Mesendoderm (in vitro differentiated cells): ENCODE results near the gene NKIRAS2.

Source experiments
- DNase-seq: peaks from one replicate; pipeline ENCODE4 v3.0.0; 2013
- H2AK5ac ChIP-seq: 2 replicates; pipeline ENCODE4 v1.6.1; 2013; ENCODE audit warnings: low read length, inconsistent platforms
- H2BK120ac ChIP-seq: 2 replicates; pipeline ENCODE4 v1.6.1; 2013; ENCODE audit warnings: low read depth, mild to moderate bottlenecking, low read length, moderate library complexity, mixed read lengths
- H2BK15ac ChIP-seq: replicated peaks from 2 replicates; pipeline ENCODE4 v1.6.1; 2013; ENCODE audit warnings: low read depth, mild to moderate bottlenecking, moderate library complexity
- H2BK5ac ChIP-seq: 2 replicates; pipeline ENCODE4 v1.6.1; 2013; ENCODE audit warnings: low read length, inconsistent platforms
- H3K18ac ChIP-seq: 2 replicates; pipeline ENCODE4 v1.6.1; 2013; ENCODE audit warnings: mild to moderate bottlenecking, low read length, mixed read lengths
- H3K23ac ChIP-seq: one replicate; pipeline ENCODE4 v1.6.1; 2013; ENCODE audit warnings: low read length
- H3K27ac ChIP-seq: 2 replicates; pipeline ENCODE4 v1.5.1; 2013; ENCODE audit warnings: low read depth, mild to moderate bottlenecking, inconsistent platforms, low read length, moderate library complexity
- H3K27me3 ChIP-seq: 2 replicates; pipeline ENCODE4 v1.6.1; 2013; ENCODE audit warnings: low read length, control low read depth, mild to moderate bottlenecking, inconsistent platforms; ENCODE audit not compliant: insufficient read depth, poor library complexity
- H3K36me3 ChIP-seq: 2 replicates; pipeline ENCODE4 v1.6.1; 2013; ENCODE audit warnings: low read length, inconsistent platforms; ENCODE audit not compliant: control insufficient read depth, insufficient read depth
- H3K4ac ChIP-seq: one replicate; pipeline ENCODE4 v1.6.1; 2013; ENCODE audit warnings: low read depth, mild to moderate bottlenecking, low read length, moderate library complexity
- H3K4me1 ChIP-seq: 2 replicates; pipeline ENCODE4 v1.6.1; 2013; ENCODE audit warnings: low read depth, low read length, inconsistent platforms; ENCODE audit not compliant: control insufficient read depth
- H3K4me2 ChIP-seq: 2 replicates; pipeline ENCODE4 v1.6.1; 2013; ENCODE audit warnings: low read length
- H3K4me3 ChIP-seq: 2 replicates; pipeline ENCODE4 v1.5.1; 2013; ENCODE audit warnings: mild to moderate bottlenecking, low read length
- H3K56ac ChIP-seq: one replicate; pipeline ENCODE4 v1.6.1; 2013; ENCODE audit warnings: low read length
- H3K79me1 ChIP-seq: 2 replicates; pipeline ENCODE4 v1.6.1; 2013; ENCODE audit warnings: low read length, inconsistent platforms
- H3K79me2 ChIP-seq: 2 replicates; pipeline ENCODE4 v1.6.1; 2013; ENCODE audit warnings: mild to moderate bottlenecking, low read length; ENCODE audit not compliant: control insufficient read depth, insufficient read depth
- H3K9ac ChIP-seq: 2 replicates; pipeline ENCODE4 v1.6.1; 2013; ENCODE audit warnings: low read length, inconsistent platforms
- H4K5ac ChIP-seq: one replicate; pipeline ENCODE4 v1.6.1; 2013; ENCODE audit warnings: low read length
- H4K8ac ChIP-seq: one replicate; pipeline ENCODE4 v1.6.1; 2013; ENCODE audit warnings: low read depth, mild to moderate bottlenecking, control low read depth, low read length, moderate library complexity
- WGBS: extraction: QIAGEN DNeasy Blood & Tissue Kit; methylation state at CpG from one replicate; pipeline ENCODE4 v1.1.7; 2013; ENCODE audit warnings: low lambda C conversion rate, missing lambda C conversion rate; ENCODE audit not compliant: insufficient coverage; ENCODE audit errors: extremely low coverage; 5-methylcytosine and 5-hydroxymethylcytosine counted together

NKIRAS2 gene

DNA sequence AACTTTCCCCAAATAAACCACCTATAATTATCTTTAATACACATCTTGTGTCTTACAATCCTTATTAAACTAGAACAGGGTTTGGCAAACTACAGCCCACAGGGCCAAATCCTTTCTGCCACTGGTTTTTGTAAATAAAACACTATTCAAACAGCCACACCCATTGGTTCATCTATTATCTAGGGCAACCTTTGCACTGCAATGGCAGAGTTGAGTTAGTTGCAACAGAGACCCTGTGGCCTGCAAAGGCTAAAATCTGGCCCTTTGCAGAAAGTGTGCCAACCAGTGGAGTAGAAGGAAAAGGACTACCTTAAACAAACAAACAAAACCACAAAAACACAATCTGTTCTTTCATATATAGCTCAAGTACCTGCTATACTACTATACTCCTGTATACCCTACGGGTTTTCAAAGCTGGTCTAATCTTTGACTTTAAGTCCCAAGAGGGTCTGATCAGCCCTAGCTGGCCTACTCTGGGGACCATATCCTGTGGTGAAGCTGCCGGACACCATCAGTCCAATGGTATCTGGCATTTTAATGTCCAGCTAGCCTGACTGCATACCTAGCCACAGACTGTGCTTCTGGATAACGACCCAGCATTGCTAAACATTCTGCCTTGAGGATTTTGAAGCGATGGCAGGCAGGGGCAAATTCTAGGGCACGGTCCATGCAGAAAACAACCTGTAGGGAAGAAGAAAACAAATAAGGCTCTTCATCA lies 30.0 kb upstream of the NKIRAS2 start:
- H3K4me2 ChIP-seq: no peak overlapping the region
- no peak overlapping the region for H2BK120ac ChIP-seq
- H3K36me3 ChIP-seq: peaks cover 23% of the 10 kb centered on the region
- no peak overlapping the region for H3K4ac ChIP-seq
- no peak overlapping the region for H2BK5ac ChIP-seq
- H3K27ac ChIP-seq: no peak overlapping the region
- H4K8ac ChIP-seq: no peak overlapping the region
- H3K56ac ChIP-seq: no peak overlapping the region
- no peak overlapping the region for H2BK15ac ChIP-seq
- H3K23ac ChIP-seq: no peak overlapping the region
- H3K9ac ChIP-seq: no peak overlapping the region
- H3K4me3 ChIP-seq: no peak overlapping the region
- DNase-seq: no peak
- WGBS: no CpG with 5 or more reads among the region's 5 CpGs
- no peaks in the 10 kb centered on the region for H3K4me1 ChIP-seq
- no peaks in the 10 kb centered on the region for H3K79me1 ChIP-seq
- H3K79me2 ChIP-seq: no peaks in the 10 kb centered on the region
- H2AK5ac ChIP-seq: no peak overlapping the region
- no peak overlapping the region for H3K18ac ChIP-seq
- no peaks in the 10 kb centered on the region for H3K27me3 ChIP-seq
- H4K5ac ChIP-seq: no peak overlapping the region

DNA sequence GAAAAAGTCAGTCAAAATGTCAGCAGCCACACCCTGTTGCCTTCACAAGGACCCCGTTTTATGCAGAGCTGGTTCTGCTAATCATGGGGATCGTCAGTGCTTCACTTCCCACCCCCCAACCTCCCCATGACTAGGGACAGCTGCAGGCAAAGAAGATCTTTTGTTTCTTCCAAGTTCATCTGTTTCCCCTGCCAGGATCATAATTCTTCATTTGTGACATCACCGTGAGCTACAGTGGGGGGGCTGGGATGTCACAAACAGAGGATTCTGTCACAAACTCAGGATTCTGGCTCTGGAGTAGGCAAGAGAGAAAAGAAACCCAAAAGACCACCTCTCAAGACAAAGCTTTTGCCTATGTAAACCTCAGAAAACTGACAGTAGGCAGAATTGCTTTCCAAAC lies 27.3 kb upstream of the NKIRAS2 start:
- Histone ChIP-seq H3K9ac (no peak overlapping the region), H3K36me3 (peaks cover 29% of the 10 kb centered on the region), H3K18ac (no peak overlapping the region), H3K4ac (no peak overlapping the region), H3K4me1 (no peaks in the 10 kb centered on the region), H2BK15ac (no peak overlapping the region), H3K27ac (no peak overlapping the region), H2BK5ac (no peak overlapping the region), H2AK5ac (no peak overlapping the region), H3K27me3 (no peaks in the 10 kb centered on the region), H3K4me3 (no peak overlapping the region), H3K56ac (no peak overlapping the region), H4K8ac (no peak overlapping the region), H3K23ac (no peak overlapping the region), H2BK120ac (no peak overlapping the region), H3K79me1 (no peaks in the 10 kb centered on the region), H3K4me2 (no peak overlapping the region), H4K5ac (no peak overlapping the region), H3K79me2 (no peaks in the 10 kb centered on the region)
- DNase-seq: no peak
- no CpG with 5 or more reads among the region's 3 CpGs for WGBS

DNA sequence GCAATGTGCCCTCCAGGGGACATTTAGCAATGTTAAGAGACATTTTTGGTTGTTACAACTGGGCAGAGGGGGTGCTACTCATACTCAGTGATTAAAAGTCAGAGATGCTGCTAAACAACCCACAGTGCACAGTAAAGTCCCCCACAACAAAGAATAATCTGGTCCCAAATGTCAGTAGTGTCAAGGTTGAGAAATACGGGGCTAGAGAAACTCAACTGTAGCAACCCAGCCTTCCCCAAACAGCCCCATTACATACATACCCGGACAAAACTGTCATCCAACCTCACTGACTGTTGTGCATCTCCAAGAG lies 23.1 kb upstream of the NKIRAS2 start:
- Histone ChIP-seq H3K79me1 (peaks cover 6% of the 10 kb centered on the region), H3K36me3 (peaks cover 16% of the 10 kb centered on the region), H3K18ac (no peak overlapping the region), H3K56ac (no peak overlapping the region), H3K79me2 (peaks cover 5% of the 10 kb centered on the region), H3K4ac (no peak overlapping the region), H2BK120ac (no peak overlapping the region), H4K8ac (no peak overlapping the region), H3K27me3 (no peaks in the 10 kb centered on the region), H2AK5ac (no peak overlapping the region), H2BK15ac (no peak overlapping the region), H4K5ac (no peak overlapping the region), H2BK5ac (no peak overlapping the region), H3K23ac (no peak overlapping the region), H3K4me3 (no peak overlapping the region), H3K4me1 (no peaks in the 10 kb centered on the region), H3K27ac (no peak overlapping the region), H3K9ac (no peak overlapping the region), H3K4me2 (no peak overlapping the region)
- DNase-seq: no peak
- WGBS: no CpG with 5 or more reads among the region's 2 CpGs

DNA sequence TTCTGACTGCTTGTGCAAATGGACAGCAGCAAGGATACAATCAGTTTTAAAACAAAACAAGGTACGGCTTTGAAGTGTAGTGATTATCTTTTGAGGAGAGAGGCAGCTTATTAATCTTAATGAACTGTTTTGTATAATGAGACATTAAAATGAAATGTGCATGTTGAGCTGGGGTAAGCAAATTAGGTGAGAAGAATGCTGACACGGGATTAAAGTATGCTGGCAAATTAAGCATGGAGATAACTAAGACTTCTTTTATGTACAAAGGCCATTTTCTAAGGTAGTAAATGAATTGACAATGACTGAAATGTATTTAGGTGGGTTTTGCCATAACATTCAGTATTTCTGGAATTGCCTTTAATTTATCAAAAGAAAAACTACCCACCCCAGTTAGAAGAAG lies 21.4 kb upstream of the NKIRAS2 start:
- no peak for DNase-seq
- H3K23ac ChIP-seq: no peak overlapping the region
- H4K5ac ChIP-seq: no peak overlapping the region
- H3K56ac ChIP-seq: no peak overlapping the region
- no peak overlapping the region for H3K4me3 ChIP-seq
- H3K4ac ChIP-seq: no peak overlapping the region
- no peak overlapping the region for H2AK5ac ChIP-seq
- H3K9ac ChIP-seq: no peak overlapping the region
- no peaks in the 10 kb centered on the region for H3K27me3 ChIP-seq
- H4K8ac ChIP-seq: no peak overlapping the region
- no peak overlapping the region for H3K27ac ChIP-seq
- no peak overlapping the region for H2BK15ac ChIP-seq
- H3K18ac ChIP-seq: no peak overlapping the region
- H2BK120ac ChIP-seq: no peak overlapping the region
- peaks cover 17% of the 10 kb centered on the region for H3K79me1 ChIP-seq
- no peaks in the 10 kb centered on the region for H3K4me1 ChIP-seq
- no peak overlapping the region for H2BK5ac ChIP-seq
- WGBS: no CpG with 5 or more reads among the region's 2 CpGs
- H3K79me2 ChIP-seq: peaks cover 21% of the 10 kb centered on the region
- no peak overlapping the region for H3K4me2 ChIP-seq
- H3K36me3 ChIP-seq: peaks cover 13% of the 10 kb centered on the region

DNA sequence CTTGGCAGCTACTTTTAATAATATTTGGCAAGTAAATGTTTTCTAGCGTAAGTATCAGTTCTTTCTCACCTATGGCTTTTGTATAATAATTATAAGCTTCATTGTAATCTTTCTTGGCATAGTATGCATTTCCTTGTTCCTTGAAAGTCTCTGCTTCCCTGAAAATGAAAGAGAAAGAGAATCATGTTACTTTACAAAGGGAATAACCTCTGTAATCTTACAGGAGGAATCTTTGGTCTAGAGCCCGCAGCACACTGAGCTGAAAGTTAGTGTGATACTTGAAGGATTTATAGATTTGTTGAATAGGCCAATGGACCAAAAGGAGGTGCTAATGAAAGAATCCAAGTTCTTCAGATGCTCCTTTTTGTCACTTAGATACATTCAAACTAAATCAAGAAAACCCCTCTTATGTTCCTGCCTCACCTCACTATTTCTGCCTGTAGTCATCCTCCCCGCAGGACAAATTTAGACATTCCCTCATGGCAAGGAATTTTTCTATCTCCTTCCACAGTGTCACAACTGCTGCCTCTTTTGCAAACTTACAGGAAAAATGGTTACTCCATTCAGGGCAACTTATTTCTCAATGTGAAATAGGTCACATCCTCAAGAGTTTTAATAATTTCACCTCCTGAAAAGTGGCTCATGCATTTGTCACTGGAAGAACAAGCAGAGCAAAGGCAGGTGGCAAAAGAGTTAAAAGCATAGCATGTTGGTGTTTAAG lies 19.3 kb upstream of the NKIRAS2 start:
- H4K8ac ChIP-seq: no peak overlapping the region
- H3K36me3 ChIP-seq: peaks cover 10% of the 10 kb centered on the region
- no peak overlapping the region for H3K18ac ChIP-seq
- H3K4me3 ChIP-seq: no peak overlapping the region
- H3K27me3 ChIP-seq: no peaks in the 10 kb centered on the region
- DNase-seq: no peak
- H3K4me2 ChIP-seq: no peak overlapping the region
- peaks cover 38% of the 10 kb centered on the region for H3K79me2 ChIP-seq
- no peak overlapping the region for H3K4ac ChIP-seq
- no peaks in the 10 kb centered on the region for H3K4me1 ChIP-seq
- no peak overlapping the region for H2BK15ac ChIP-seq
- H3K56ac ChIP-seq: no peak overlapping the region
- no CpG with 5 or more reads among the region's 3 CpGs for WGBS
- H2BK5ac ChIP-seq: no peak overlapping the region
- peaks cover 23% of the 10 kb centered on the region for H3K79me1 ChIP-seq
- H2AK5ac ChIP-seq: no peak overlapping the region
- H2BK120ac ChIP-seq: no peak overlapping the region
- H3K23ac ChIP-seq: no peak overlapping the region
- H3K27ac ChIP-seq: no peak overlapping the region
- no peak overlapping the region for H4K5ac ChIP-seq
- no peak overlapping the region for H3K9ac ChIP-seq

DNA sequence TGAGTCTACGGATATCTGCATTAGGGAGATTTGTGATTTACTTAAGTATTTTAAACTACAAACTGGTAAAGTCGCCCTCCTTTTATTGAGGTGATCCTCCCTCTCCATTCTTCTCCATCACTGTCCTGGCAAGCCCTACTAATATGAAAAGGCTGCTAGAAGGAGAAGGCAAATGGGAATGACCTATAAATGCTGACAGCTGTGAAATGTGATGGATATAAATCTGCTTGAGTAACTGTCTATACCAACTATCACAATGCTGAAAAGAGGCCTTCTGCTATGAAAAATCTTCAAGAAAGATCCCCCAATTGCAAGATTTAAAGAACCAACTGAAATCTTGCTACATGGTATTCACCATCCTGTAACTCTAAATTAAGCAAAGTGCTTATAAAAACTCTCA lies 18.2 kb upstream of the NKIRAS2 start:
- DNase-seq: no peak
- Histone ChIP-seq H3K4me1 (no peaks in the 10 kb centered on the region), H3K56ac (no peak overlapping the region), H3K4me3 (no peak overlapping the region), H3K9ac (no peak overlapping the region), H3K23ac (no peak overlapping the region), H3K79me2 (peaks cover 44% of the 10 kb centered on the region), H2BK5ac (no peak overlapping the region), H3K18ac (no peak overlapping the region), H4K8ac (no peak overlapping the region), H2BK15ac (no peak overlapping the region), H3K27ac (no peak overlapping the region), H3K27me3 (no peaks in the 10 kb centered on the region), H3K79me1 (peaks cover 23% of the 10 kb centered on the region), H4K5ac (no peak overlapping the region), H3K4ac (no peak overlapping the region), H2AK5ac (no peak overlapping the region), H3K4me2 (no peak overlapping the region), H3K36me3 (peaks cover 10% of the 10 kb centered on the region), H2BK120ac (no peak overlapping the region)
- no CpG with 5 or more reads among the region's 2 CpGs for WGBS
